HG03103 (cell line): ENCODE measurements around the gene PTGS1.
"Not testable (repeated sequence)": the region's sequence is repeated elsewhere in the genome, so short reads cannot be mapped to it uniquely, and the experiment has no call there.

Source experiments
- ATAC-seq: cut with Tn5 transposase; IDR thresholded peaks from one replicate; pipeline ENCODE4 v1.9.1; 2021; ENCODE audit warnings: low read depth; ENCODE audit not compliant: unreplicated experiment

PTGS1 gene

DNA sequence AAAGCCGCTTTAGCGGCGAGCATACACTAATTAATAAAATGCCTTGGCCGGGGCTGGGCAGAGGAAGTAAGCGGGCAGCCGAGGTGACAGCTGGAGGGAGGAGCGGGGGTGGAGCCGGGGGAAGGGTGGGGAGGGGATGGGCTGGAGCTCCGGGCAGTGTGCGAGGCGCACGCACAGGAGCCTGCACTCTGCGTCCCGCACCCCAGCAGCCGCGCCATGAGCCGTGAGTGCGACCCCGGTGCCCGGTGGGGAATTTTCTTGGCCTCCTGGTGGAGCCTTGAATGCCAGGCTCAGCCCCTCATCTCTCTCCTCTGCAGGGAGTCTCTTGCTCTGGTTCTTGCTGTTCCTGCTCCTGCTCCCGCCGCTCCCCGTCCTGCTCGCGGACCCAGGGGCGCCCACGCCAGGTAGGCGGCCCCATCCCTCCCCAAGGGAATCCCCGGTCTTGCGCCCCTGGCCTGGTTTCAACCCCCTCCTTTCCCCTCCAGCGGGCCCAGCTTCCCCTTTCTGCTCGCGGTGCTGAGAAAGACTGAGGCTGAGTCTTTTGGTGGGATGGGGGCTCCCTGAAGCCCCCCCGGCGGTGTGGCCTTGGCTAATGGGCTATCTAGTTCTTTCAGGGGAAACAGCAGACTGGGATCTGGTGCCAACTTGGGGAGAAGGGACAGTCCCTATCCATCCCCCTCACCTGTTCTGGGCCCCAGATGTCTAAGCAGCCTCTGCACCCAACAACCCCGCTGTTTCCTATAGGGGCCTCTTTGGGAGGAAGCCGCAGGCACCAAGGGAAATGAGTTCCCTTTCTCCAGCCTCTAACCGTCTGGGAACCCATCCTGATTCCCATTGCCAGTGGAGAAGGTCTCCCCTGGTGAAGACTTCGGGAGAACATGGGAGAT lies at the start of gene PTGS1:
PTGS1 (plus strand) TSS at position 156 of the 887 bp plus-strand sequence; CDS start at position 217, 61 bp downstream.
- peak; percentile 43 for ATAC-seq

DNA sequence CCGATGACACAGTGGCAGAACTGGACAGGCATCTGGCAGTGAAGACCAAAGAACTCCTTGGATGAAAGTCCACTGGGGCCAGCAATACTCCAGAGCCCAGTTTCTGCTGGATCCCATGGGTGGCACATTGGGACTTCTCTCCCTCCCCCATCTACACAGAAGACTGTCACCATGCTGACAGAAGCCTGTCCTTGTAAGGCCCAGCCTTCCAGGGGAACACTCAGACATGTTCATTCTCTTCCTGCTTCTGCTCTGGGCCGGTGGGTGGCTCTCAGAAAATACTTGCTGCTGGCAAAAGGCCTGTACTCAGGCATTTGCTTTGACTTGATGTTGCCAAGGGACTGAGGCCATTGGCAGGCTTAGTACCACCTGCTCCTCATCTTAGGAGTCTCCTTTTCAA lies 48.3 kb upstream of the PTGS1 start:
- no peak for ATAC-seq

DNA sequence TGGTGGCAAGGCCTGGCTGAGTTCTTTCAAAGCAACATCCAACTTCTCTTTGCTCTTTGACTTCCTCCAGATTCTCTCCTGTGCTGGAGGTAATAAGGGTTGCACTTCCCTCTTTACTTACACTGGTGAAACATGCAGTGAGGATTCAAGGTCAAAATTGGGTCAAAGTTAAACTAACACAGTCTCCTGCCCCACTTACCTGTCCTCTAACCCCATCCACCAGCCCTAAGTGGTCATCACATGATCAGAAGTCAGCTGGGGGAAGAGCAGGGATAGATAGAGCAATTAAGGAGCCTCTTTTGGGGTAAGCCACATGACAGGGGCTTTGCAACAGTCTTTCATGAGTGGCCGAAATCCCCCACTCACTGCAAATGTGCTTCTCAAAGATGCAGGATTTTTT lies 46.2 kb upstream of the PTGS1 start:
- not testable (repeated sequence) for ATAC-seq

DNA sequence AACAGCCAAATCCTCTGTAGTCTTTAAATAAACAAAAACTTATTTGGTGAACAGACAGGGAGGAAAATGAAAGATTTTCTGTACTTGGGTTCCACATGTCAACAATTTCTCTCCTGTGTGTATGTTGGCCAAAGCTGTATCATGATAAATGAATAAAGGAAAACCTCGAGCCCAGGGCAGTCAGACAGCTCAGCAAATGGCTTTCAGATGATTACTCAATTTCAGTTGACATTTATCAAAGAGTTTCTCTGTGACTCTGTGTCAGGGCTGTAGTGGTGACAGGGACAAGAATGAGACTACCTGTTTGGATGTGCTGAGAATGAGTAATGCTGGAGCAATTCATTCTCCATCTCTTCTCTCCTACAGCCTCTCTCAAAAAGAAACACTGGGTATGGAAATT lies 45.7 kb upstream of the PTGS1 start:
- no peak for ATAC-seq

DNA sequence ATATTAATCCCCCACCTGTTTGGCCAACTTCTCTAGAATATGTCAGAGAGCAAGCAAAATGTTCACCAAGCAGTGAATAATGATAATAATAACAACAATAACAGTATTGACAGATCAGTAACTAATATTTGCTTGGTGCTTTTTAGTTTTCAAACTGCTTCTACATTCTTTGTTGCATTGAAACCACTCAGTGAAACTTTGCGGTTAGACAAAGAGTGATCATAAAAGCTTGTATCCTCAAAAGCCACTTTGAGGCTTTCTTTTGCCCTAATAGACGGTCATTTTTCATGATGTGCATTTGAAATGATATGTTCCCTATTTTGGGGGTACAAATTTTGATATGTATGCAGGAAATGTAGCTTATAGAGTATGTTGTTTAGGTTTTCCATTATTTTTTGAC lies 43.6 kb upstream of the PTGS1 start:
- ATAC-seq = no peak

DNA sequence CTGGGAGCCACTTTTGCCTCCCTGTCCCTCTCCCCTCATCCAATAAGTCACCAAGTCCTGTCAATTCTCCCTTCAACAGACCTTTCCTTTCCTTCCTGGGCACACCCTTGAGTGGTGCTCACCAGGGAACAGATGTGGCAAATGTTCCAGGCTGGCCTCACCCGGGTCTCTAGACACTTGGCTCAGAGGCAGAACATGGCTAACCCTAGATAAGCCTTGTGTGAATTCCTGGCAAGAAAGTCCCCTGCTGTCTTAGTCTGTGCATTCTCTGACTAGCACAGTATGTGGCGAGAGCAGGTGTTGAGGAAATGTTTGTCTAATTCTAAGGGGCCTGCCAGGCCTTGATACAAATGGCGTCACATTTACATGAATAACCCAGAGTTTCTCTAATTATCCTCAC lies 41.2 kb upstream of the PTGS1 start:
- no peak for ATAC-seq

DNA sequence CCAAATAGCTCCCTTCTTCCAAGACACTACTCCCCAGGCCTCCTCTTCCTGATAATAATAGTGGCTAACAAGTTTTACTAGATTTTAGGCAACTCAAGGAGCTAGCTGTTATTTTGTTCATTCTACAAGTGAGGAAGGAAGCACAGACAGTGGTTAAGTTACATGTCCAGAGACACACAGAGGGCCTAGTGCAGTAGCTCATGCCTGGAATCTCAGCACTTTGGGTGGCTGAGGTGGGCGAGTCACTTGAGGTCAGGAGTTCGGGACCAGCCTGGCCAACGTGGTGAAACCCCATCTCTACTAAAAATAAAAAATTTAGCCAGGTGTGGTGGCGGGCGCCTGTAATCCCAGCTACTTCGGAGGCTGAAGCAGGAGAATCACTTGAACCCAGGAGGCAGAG lies 40.4 kb upstream of the PTGS1 start:
- ATAC-seq = not testable (repeated sequence)

DNA sequence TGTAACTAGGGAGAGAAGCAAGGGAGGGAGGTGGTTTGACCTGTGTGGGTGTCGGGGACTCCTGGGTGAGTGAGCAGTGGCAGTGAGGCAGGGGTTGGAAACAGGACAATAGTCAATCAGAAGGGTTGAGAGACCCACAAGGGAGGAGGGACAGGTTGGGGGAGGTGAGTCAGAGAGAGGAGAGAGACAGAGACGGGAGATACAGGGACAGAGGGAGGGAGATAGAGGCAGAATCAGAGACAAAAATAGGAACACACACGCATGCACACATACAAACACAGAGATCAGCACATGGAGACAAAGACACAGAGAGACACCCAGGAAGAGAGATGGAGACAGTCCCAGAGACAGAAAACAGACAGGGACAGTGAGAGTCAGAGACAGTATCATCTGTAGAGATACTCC lies 39.3 kb upstream of the PTGS1 start:
- no peak for ATAC-seq

DNA sequence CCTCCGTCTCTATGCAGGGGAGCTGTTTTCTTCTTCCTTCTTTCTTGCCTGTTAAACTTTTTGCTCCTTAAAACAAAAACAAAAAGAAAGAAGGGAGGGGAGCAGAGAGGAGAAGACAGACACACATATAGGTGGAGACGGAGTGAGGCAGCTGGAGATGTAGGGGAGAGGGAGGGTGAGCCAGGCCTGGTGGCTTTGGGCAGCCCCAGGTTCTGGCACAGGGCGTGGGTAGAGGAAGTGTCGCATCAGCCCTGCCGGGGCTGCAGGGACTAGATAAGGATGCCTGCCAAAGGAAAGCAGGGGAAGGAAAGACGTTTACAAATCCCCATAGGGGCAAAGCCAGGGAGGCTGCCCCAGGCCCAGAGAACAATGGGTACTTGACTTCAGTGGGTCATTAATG lies 38.7 kb upstream of the PTGS1 start:
- no peak for ATAC-seq

DNA sequence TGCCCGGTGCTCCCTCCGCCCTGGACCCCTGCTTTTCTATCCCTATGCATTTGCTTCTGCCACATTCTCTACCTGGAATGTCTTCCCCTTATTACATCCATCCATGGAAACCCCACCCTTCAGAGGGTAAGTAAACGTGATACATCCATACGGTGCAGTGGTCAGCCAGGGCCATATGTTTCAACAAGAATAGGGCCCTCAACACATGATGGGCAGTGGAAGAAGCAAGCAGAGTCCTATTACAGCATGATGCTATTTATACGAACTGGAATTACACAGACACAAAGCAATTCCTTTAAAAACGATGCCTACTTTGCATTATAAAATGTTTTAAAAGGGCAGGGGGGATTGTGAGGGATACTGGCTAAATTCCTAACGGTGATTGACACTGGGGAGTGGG lies 38.2 kb upstream of the PTGS1 start:
- no peak for ATAC-seq

DNA sequence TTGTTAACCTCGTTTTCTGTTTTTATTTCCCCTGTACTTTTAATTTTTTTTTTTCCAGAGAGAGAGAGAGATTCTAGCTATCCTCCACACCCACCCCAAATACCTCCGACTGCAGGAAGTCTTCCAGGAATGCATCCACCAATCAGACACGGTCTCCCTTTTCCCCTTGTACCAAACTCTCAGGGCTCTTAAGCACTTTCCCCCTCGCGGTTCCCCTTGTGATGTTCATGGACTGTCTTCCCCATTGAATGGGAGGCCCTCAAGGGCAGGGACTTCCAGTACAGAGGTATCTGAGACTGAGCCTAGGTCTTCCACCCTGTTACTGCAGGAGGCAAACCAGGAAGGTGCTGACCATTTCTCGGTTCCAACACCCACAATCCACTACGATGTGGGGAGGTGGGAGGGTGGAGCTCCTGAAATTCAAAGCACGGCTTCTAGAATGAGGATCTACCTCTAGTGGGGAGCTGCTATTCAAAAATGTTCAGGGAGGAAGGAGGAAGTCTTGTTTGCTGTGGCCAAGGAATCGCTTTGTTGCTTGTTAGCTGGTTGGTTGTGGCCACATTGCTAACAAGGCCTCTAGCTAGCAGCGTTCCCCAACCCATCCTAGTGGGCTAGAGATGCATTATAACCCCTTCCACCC lies 37.5 kb upstream of the PTGS1 start:
- ATAC-seq = no peak

DNA sequence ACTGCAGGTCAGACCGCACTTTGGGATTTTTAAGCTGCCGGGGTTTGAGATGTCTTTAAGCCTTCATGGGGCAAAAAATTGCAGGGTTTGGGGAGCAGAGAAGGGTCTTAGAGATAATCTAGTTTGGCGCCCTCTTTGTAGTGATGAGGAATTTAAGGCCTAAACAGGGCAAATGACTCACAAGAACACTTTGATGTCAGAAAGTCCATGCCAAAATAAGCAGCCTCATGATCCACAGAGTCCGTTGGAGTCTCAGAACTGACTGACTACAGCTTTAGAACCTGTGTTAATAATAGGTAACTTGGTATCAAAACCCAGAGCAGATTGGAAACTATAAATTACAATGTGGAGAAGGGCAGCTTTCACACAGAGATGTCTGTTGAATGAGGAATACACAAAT lies 35.9 kb upstream of the PTGS1 start:
- ATAC-seq = no peak

DNA sequence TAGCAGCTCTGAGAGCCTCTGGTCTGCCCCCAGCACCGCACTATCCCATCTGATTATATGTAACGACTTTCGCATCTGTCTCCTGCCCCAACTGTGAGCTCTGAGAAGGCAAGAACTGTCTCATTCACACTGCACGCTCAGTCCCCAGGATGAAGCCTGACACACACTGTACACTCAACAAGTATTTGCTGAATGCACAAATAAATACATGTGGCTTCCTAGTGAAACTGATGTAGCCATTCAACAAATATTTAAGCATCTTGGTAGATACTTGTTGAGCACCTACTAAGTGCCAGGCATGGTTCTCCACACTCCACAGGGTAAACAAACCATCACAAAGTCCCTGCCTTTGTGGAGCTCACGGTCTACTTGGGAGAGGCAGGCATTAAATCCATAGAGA lies 34.6 kb upstream of the PTGS1 start:
- no peak for ATAC-seq

DNA sequence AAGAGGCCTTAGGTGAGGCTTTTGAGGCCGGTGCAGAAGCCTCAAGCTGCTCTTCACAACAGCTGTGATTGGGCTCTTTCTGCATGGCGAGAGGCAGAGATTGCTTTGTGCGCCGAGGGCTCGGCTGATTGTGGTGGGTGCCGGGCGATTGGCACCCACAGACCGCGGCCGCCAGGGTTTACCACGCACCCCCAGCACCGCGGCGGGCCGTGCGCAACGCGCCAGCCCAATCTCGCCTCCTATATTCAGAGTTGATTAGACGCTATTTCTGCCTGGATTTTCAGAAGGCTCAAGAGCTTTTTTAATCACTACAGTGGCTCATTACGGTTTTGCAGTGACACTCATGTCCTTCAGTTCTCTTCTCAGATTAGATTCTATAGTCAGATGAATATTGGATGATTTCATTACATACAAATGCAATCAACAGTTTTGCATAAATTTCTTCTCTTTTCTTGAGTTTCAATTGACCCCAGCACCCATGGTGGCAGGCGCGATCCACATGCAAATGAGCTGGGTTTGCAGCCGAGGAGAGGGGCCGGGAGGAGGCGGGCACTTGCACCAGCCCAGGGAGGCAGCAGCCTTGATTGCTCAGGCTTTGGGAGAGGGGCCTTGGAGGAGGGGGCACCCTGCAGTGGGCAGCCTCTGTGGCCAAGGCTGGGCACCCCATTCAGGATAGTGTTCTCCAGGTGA lies 33.8 kb upstream of the PTGS1 start:
- ATAC-seq = no peak

DNA sequence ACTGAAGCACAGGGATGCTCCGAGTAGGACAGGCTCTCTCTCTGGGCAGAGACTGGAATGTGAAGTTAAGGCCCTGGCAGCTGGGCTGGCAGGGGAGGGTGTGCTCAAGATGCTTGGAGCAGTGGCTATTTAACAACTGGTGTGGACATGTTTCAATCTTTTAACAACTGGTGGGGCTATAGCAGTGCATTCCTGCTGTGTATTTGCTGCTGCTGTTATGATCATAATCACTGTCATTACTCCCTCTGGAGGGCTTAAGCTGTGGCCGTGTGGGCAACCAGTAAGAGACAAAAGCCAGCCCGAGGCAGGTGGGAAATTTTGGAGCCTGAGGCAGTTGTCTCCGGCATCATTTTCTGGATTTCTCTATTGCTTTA lies 33.3 kb upstream of the PTGS1 start:
- no peak for ATAC-seq

DNA sequence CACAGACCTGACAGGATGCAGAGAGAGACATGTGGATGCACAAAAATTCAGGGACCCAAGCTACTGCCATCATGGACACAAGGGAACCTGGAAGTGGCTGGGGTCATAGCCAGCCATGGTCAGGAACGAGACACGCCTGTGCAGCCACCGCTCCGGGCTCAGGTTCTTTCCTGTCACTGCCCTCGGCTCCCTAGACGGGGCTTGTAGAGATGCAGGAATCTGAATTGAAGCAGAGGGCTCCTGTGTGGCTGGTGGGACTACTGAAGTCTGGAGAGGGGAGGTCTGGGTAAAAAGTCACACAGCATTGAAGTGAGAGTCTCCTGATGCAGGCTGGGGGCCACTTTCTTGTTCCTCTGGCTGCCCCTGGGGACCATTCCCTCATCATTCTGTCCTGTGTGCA lies 32.3 kb upstream of the PTGS1 start:
- ATAC-seq = no peak

DNA sequence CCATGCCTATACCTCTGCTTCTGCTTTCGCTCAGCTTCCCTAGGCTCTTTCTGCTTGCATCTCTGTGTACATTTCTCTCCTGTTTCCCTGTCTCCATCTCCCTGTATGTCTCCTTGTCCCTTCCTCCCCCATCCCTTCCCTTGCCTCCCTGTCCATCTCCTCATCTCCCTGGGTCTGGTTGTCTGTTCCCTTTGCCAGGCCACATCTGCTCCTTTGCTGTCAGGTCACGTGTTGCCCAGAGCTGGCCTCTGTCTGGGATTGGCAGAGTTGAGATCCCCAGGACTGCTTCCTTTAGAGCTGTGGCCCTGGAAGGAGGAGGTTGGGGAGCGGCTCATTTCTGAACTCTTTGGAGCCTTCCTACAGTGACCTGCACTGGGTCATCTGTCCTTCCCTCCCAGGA lies 31.8 kb upstream of the PTGS1 start:
- no peak for ATAC-seq

DNA sequence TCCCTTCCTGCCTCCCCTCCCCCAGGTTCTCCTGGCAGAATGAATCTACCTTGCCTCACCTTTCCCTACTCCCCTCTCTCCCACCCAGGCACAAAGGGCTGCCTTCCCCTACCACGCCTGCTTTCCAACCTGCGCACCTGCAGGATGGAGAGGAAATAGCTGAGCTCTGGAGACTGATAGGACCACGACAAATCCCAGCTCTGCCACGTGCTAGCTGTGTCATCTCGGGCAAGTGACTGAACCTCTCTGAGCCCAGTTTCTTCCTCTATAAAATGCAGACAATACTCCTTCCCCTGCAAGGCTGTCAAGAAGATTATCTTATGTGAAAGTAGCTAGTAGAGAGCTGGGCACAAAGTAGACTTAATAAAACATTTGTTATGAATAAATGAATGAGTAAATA lies 31.2 kb upstream of the PTGS1 start:
- ATAC-seq = no peak

DNA sequence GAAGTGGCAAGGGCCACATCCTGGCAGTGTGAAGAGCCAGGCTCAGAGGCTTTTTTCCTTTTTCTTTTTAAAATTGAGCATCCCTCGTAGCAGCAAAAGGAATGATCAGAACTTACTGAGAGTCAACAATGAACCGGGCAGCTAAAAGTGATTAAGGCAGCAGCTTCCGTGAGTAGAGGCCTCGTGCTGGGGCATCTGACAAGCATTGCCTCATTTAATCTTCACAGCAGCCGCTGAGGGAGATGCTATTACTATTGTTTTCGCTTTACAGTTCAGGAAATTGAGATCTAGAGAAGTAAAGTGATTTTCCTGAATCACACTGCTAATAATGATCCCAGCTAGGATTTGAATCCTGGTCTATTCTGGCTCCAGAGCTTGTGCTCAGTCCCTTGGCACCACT lies 30.7 kb upstream of the PTGS1 start:
- no peak for ATAC-seq

DNA sequence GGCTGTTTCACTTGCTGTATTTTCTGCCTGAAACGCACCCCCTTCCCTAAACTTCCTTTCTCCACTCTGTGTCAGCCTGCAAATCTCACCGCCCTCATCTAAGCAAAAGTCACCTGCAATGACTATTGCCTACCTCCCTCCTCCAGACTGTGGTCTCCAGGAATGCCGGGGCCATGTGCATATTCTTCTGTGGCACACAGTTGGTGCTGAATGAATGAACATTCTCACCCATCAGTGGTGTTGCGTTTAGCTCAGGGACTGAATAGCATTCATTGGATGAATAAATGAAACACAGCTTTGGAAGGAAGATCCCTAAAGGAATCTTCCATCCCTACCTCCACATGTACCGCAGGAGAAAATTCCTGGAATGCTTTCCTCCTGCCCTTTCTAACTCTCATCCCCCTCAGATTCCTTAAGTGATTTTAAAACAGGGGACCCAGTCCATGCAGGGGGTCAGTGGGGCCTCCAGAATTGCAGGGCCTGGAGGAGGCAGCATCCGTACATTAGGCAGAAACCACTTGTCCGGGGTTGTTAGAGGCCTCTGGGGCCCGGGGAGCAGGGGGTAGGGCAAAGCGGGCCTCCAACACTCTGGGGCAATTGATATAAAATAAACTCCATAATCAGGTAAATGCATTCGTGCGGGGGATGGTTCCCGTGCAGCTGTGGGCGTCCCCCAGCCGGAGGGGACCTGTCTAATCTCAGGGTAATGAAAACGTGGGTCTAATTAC lies 28.3 kb upstream of the PTGS1 start:
- no peak for ATAC-seq
